ENCODE results near the gene CCDC27.
"Not testable (repeated sequence)": the region's sequence is repeated elsewhere in the genome, so short reads cannot be mapped to it uniquely, and the experiment has no call there.

CCDC27 gene

DNA sequence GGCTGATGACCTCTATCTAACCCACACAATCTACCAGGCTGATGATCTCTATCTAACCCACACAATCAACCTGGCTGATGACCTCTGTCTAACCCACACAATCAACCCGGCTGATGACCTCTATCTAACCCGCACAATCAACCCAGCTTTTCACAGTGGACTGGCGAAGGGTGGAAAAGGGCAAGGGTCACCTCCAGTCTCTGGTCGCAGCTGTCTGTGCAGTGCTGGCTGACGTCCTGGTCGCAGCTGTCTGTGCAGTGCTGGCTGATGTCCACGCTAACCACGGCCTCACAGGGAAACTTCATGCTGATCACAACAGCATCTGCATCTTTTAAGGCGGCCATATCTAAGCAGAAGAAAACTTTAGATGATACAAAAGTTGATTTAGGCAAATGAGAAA is 12.2 kb upstream of the CCDC27 start:
- no peak for DNase-seq

DNA sequence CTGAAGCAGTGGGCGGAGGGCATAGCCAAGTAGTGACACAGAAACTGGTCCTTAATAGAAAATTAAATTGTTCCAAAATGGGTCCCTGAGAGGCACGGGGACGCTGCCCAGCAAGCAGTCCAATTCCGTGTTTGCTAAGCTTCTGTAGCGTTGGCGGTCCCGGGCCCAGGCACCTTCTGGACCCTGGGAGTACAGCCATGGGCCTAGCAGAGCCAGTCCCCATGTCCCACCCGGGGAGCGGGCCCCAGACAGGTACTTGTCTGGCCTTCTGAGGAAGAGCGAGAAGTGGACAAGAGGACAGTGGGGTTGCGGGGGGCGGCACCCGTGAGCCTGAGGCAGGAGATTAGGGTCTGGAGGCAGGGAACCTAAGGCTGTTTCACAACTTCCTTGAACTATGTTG is 11.5 kb upstream of the CCDC27 start:
- DNase-seq = no peak

DNA sequence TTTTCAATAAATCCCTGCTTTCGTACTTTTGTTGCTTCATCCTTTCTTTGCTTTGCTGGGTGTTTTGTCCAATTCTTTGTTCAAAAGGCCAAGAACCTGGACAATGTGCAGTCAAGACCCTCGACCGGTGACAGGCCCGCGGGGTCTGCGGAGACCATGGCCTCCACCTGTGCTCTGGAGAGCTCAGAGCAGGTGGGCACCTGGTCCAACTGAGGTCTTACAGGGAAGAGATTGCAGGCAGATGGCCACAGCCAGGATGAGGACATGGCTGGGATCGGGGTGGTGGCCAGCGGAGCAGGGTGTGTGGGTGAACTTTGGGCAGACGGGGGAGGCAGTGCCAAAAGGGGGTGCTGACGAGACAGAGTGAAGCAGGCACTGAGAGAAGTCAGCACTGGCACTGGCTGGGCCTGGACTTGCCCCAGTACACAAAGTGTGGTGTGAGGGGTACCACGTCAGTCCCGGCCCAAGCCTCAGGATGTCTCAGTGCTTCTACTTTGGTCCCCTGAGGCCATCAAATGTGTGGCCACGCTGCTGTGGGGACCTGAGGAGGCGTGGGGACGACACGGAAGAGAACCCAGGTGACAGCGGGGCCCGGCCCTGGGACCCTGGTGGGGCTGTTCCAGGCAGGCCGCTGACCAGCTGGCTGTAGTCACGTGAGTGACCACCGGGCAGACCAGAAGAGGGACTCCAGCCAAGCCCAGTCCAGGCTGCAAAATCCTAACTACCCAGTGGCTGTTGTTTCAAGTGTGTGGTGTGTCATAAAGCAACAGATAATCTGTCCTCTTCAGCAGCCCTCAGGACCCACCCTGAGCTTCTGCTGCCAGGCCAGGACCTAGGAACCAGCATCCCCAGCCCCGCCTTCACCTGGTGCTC is 10.4 kb upstream of the CCDC27 start:
- DNase-seq = no peak

DNA sequence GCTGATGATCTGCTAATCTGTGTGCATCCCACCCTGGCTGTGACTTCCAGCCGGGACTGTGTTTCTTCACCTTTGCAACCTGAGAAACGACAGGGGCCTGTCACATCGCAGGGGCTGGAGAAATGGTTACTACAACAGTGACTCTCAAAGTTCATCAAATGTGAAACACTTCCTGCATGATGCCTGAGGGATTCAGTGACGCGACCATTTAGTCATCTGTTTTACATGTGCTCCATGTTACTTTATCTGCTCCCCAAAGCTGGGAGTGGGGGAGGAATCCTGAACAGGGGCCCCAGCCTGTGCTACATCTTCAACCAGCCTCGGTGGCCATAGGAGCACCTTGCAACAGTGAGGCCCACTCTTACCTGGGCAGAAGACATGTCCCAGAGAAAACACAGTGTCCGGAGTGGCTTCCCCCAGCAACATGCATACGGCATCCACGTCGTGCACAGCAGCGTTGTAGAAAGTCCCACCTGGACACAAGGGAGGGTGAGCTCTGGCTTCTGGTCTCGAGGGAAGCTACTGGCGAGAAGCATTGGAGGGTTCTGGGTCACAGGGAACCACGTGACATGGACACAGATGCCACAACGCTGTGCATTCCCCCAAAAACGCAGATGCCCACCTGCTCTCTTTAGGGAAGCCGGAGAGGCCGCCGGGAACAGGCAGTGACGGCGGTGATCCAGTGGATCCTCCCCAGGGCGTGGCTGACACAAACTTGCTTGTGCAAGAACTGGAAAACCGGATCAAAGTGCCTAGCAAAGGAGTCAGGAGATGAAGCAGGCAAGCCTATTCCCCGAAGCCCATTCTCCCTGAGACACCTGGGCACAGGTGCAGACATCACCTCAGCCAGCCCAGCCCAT is 9.6 kb upstream of the CCDC27 start:
- no peak for DNase-seq

DNA sequence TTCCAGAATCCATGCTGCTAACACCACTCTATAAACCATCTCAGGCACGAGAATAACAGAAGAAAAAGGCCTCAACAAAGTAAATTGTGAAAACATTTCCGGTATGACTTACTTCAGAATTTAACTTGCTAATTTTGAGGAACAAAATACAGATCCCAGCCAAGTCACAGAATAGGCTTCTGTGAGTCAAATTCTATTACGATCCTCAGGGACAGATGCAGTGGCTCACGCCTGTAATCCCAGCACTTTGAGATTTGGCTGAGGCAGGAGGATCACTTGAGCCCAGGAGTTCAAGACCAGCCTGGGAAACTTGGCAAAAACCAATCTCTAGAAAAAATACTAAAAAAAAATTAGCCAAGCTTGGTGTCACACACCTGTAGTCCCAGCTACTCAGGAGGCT is 8.8 kb upstream of the CCDC27 start:
- no peak for DNase-seq

DNA sequence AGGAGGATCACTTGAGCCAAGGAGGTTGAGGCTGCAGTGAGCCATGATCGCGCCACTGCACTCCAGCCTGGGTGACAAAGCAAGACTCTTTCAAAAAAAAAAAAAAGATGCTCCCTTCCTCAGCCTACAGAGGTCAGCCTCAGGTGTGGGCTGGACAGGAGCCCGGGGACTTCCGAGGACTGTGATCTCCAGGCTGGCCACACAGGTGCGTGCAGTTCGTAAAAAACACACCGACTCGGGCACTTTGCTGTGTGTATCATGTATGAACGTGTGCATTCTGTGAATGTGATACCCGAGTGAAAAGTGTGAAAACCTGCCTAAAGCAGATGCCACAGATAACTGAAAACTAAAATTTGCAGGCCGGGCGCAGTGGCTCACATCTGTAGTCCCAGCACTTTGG is 8.4 kb upstream of the CCDC27 start:
- DNase-seq = no peak

DNA sequence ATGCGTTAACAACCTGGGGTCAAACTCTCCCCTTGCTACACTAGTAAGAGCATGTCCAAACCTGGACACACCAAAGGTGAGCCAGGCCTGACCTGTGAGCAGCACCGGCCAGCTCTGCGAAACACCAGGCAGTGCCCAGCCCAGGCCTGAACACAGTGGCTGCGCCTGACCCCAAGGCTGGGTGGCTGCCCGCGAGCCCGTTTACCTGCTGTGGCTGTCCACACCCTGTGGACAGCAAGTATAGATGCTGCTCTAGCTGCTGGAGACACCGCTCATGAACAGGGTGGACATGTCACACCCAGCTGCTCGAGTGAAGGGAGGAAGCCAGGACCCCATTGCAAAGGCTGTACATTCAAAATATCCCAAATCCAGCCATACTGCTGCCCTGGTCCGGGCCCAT is 7.6 kb upstream of the CCDC27 start:
- DNase-seq = no peak

DNA sequence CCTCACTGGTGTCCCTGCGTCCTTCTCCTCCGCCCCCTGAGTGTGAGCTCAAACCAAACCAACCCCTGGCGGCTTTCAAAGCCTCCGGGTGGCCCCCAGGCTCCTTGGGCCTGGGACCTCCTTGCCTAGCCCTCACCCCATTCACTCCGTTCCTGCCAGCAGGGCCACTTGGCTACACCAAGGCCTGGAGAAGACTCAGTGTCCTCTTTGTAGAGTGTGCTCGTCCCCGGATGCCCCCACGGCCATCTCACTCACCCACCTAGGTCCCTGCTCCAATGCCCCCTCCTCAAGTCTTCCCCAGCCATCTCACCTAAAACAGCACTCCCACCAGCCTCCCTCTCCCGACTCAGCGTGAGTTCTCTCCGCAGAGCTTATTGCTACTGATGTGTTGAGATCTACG is 7.2 kb upstream of the CCDC27 start:
- no peak for DNase-seq

DNA sequence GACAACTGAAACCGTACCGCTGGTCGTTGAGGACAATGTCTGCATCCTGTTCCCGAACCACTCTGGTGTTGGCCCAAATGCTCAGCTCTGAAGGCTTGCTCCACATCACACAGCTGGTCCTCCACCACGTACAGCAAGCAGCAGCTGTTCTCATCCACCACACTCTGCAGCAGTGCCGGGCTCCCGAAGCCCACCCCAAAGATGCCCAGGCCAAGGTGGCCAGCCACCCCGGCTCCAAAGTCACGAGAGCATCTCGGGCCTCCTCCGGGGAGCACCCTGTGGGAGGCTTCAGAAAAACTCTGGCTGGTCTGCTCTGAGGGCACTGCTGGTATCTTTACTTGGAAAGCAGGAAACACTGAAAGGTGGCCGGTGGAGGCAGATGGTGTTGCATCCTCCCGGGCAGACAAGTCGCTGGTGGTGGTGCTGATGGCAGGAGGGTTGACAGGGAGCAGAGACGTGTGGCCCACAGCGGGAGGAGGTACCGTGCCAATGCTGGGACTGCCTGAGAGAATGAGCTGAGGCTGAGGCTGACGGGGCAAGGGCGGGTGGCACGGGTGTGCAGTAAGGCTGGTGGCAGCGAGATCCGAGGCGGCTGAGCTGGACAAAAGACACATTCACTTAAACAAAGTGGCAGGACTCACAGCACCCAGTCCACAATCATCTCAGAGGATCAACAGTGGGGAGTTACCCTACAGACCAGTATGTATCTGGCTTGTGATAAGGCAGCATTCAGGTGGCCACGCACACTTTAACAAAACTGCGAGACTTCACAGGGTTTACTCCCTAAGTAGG is 6.5 kb upstream of the CCDC27 start:
- no peak for DNase-seq

DNA sequence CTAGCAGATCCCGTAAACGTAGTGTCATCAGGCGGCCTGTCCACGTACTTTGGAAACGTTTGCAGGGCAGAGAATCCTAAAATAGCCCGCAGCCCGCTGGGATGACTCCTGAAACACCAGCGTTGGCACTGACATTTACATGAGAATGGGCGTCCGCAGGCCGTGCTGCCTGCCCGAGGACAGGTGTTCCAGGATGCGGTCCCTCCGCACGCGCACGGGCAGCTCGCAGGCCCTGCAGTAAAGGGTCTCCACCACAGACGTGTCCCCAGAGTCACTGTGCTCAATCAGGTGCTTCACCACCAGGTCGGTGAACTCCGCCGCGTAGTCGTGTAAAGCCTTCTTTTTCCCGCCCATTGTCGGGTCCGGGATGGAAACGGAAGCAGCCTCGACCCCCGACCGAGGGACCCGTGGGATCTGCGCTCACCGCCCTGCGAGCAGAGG is 5.8 kb upstream of the CCDC27 start:
- no peak for DNase-seq

DNA sequence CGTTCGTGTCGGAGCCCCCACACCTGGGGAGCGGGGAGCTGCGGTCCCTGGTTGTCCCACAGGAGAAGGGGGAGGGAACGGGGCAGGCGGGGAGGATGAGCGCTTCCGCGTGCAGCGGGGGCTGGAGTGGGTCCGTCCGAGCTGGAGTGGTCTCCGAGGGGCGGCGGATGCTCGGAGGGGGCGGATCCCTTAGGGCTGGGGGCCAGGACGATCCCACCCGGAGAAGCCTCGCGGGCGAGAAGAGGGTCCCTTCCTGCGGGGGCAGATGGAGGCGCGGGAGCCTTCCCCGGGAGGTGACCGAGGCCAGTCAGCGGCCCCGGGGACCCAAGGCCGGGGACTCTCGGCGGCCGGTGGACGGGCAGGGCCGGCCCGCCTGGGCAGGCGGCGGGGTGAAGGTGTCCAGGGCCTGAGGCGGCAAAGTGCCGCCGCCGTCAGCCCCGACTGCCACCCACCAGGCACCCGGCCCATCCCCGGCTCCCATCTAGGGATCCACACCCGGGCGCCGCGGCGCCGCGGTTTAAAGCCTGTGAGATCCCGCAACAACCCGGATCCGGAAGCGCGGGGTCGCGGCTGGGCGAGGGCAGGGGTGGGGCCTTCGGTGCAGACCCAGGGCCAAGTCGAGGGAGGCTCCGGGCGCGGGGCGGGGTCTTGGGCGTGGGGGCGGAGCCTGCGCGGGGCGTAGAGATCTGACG is 5.3 kb upstream of the CCDC27 start:
- peak; percentile 74 to 88 (median 83) for DNase-seq

DNA sequence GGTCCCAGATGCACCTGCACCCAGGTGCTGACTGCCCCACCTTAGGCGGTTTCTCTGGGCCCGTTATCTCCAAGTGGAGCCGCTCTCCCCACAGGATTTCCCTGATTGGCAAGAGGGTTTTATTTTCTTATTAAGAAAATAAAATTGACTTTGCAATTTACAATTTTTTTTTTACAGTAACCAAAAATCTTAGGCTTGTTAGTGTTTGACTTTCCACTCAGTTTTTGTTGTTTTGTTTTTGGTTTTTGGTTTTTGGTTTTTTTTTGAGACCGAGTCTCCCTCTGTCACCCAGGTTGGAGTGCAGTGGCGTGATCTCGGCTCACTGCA is 4.8 kb upstream of the CCDC27 start:
- no peak for DNase-seq

DNA sequence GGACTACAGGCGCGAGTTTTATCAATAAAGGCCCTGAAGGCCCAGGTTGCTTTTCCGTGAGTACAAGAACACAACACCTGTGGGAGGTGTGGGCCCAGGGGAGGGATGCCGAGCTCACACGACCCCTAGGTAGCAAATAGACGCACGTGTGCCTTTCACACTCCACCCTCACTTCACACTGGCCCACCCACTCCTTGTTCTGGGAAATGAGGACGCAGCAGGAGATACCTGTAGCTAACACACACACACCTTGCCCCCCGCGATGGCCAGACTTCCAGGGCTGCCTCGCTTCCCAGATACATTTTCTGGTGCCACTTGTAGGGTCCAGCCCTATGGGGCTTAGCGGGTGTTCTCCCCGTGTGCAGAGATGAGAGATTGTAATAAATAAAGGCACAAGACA is 4.3 kb upstream of the CCDC27 start:
- DNase-seq = no peak

DNA sequence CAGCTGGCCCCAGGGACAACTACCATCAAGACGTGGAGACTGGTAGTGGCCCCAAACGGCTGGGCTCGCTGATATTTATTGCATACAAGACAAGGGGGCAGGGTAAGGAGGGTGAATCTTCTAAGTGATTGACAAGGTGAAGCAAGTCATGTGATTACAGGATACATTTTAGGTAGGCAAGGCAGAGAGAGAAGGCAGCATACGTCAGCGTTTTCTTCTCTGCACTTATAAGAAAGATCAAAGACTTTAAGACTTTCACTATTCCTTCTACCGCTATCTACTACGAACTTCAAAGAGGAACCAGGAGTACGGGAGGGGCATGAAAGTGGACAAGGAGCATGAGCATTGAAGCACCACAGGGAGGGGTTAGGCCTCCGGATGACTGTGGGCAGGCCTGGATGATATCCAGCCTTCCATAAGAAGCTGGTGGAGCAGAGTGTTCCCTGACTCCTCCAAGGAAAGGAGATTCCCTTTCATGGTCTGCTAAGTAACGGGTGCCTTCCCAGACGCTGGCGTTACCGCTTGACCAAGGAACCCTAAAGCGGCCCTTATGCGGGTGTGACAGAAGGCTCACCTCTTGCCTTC is 3.8 kb upstream of the CCDC27 start:
- DNase-seq = not testable (repeated sequence)

DNA sequence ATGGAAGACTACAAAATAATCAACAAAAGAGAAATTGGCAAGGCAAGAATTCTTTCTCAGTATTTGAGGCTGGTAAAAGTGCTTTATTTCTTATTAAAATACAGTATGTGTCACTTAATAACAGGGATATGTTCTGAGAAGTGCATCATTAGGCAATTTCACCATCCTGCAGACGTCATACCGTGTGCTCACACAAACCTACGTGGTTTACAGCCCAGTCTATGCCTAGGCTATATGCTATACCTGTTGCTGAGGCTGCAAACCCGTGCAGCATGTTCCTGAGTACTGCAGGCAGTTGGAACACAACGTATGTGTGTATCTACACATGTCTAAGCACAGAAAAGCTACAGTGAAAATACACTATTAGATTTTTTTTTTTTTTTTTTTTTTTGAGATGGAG is 2.7 kb upstream of the CCDC27 start:
- DNase-seq = no peak

DNA sequence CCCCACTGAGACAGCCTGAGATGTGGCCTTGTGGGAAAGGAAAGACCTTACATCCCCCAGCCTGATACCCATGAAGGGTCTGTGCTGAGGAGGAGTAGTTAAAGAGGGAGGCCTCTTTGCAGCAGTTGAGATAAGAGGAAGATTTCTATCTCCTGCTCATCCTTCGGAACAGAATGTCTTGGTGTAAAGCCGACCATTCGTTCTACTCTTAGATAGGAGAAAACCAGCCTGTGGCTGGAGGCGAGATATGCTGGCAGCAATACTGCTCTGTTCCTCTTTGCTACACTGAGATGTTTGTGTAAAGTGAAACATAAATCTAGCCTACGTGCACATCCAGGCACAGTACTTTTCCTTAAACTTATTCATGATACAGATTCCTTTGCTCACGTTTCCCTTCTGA is 1.5 kb upstream of the CCDC27 start:
- DNase-seq = no peak

DNA sequence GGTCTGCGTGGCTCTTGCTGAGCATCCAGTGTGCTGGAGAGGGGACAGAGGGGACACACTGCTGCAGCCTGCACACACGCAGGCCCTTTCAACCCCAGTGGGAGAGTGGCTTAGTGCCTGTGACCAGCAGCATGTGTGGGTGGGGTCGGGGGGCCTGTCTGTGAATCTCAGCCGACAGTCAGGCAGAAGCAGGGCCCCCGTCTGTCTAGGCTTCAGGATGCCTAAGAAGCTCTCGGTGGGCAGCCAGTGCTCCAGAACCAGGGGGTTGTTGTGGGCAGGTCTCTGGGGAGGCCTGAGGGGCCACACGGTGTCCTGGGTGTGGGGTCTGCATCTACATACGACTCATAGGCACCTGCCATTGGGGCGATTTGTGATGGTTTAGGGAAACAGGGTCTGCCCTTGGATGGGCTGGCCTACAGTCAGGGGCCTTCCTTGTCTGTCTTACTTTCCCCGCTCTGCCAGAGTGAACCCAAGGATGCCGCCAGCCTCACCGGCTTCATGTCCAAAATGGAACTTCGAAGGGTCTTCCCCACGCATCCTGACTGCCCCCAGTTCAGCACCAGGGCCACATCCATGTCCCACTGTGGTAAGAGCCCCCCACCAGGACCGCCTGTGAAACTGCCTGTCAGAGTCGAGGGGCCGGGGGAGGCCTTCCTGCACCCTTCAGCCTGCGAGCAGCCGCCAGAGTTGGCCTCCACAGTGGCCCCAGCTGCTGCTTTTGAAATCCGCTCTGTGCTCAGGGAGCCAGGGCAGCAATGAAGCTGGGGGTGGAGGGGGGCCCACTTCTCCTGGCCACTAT is 1.6 kb downstream of the CCDC27 start:
- no peak for DNase-seq

DNA sequence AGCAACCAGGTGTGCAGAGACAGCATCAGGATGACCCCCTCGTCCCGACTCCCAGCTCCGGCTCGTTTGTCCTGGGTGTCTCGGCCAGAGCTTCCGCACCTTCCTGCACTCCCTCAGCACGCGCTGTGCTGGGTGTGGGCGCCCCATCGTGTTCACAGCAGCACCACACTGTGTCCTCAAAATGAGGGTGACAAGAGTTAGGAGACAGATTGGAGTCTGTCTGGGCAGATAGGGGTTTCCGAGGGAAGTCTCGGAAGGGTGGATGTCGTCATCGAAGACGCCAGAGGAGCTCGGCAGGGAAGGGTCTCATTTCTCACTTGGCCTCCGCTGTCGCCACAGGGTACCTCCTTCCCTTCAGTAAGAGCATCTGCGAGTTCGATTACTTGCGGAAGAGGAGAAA is 4.1 kb downstream of the CCDC27 start:
- no peak for DNase-seq

DNA sequence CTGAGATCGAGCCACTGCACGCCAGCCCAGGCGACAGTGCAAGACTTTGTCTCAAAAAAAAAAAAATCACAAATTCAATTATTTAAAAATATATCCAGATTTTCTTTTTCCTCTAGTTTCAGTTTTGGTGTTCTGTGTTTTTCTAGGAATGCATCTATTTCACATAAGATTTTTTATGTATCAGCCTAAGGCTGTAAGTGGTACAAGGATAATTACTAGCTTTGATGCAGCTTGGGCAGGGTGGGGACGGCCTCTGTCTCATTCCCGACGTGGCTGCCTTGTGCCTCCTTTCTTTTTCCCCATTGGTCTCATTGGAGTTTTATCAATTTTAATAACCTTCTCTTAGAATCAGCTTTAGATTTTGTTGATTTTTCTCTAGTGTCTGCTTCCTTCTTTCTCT is 6.9 kb downstream of the CCDC27 start:
- no peak for DNase-seq

DNA sequence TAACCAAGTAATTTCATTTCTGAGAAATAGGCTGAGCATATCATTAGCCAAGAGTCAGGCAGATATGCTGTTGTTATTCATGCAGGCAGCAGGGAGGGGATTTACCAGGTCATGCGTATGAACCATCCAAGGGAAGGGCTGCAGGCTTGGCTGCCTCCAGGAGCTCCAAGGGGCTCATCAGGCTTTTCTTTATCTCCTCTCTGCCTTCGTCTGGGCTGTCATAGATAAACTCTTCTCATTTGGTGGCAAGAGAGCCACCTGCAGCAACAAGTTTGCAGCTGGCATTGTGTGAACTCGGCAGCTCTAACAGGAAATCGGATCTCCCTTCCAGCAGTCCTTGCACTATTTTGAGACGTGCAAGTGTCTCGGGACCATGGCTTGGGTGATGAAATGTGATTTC is 7.5 kb downstream of the CCDC27 start:
- no peak for DNase-seq

DNA sequence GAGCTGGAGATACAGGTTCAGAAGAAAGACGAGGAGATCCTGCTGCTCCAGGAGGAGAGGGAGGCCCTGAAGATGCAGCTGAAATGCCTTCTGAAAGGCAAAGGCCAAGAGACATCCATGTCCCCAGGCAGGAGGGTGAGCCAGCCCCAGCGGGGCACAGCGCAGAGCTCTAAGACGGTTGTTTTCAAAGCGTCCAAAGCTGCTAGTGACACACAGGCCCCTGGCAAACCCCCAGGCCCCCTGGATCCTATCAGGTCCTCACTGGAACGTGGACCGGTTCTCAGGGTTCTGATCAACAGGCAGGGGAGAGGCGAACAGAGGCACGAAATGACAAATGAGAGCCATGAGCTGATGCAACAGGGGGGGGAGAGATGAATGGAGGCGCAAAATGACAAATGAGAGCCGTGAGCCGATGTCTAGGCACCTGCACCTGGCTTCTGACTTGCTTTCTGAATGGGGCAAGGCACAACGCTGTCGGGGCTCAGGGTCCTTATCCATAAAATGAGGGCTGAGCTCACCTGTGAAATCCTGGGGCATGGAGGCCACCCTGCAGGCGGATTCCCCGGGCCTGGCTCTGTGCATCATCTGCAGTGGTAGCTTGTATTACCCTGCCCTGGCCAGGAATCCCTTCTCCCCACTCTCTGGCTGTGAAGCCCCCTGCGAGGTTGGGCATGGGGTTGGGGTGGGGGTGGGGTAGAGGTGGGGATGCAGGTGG is 9.2 kb downstream of the CCDC27 start:
- DNase-seq = no peak

Measured in stimulated activated naive CD4-positive, alpha-beta T cell (primary cell).